Activated CD8-positive, alpha-beta memory T cell treated with anti-CD3 and anti-CD28 coated beads, Interleukin-2, amount 50 U/mL, for 4 hours (primary cell): ENCODE results near the gene CACNA1C.
A peak's percentile ranks its signal among the peaks of the same experiment; 100 is the strongest.

ENCODE experiments used
- DNase-seq: peaks from one replicate; pipeline ENCODE4 v3.0.0-alpha.2; 2020

Gene CACNA1C

GRCh38 chr12:2285462-2285861, 232.7 kb downstream of the CACNA1C start:
- no peak for DNase-seq

- no peak for DNase-seq
Measured at GRCh38 chr12:2286047-2286446, 233.3 kb downstream of the CACNA1C start.

- DNase-seq = no peak
Measured at GRCh38 chr12:2286461-2287131, 233.8 kb downstream of the CACNA1C start.

- no peak for DNase-seq
Measured at GRCh38 chr12:2287151-2287550, 234.4 kb downstream of the CACNA1C start.

GRCh38 chr12:2287589-2287988, 234.8 kb downstream of the CACNA1C start:
- no peak for DNase-seq

- DNase-seq = no peak
Measured at GRCh38 chr12:2288001-2288400, 235.2 kb downstream of the CACNA1C start.

GRCh38 chr12:2288471-2288870, 235.7 kb downstream of the CACNA1C start:
- no peak for DNase-seq

GRCh38 chr12:2288875-2289274, 236.1 kb downstream of the CACNA1C start:
- no peak for DNase-seq

GRCh38 chr12:2289525-2289924, 236.7 kb downstream of the CACNA1C start:
- no peak for DNase-seq

GRCh38 chr12:2290091-2290490, 237.3 kb downstream of the CACNA1C start:
- no peak for DNase-seq

- no peak for DNase-seq
Measured at GRCh38 chr12:2290516-2291065, 237.8 kb downstream of the CACNA1C start.

GRCh38 chr12:2291182-2291832, 238.5 kb downstream of the CACNA1C start:
- peak; percentile 25 for DNase-seq

- DNase-seq = no peak
Measured at GRCh38 chr12:2291947-2292346, 239.2 kb downstream of the CACNA1C start.

- DNase-seq = no peak
Measured at GRCh38 chr12:2292560-2292959, 239.8 kb downstream of the CACNA1C start.

- no peak for DNase-seq
Measured at GRCh38 chr12:2294651-2295475, 242.1 kb downstream of the CACNA1C start.

- no peak for DNase-seq
Measured at GRCh38 chr12:2295941-2296461, 243.2 kb downstream of the CACNA1C start.

- DNase-seq = no peak
Measured at GRCh38 chr12:2297004-2297403, 244.2 kb downstream of the CACNA1C start.

GRCh38 chr12:2297658-2298057, 244.9 kb downstream of the CACNA1C start:
- no peak for DNase-seq

- DNase-seq = no peak
Measured at GRCh38 chr12:2298556-2299200, 245.9 kb downstream of the CACNA1C start.

GRCh38 chr12:2299206-2299605, 246.4 kb downstream of the CACNA1C start:
- DNase-seq = no peak

GRCh38 chr12:2300168-2300567, 247.4 kb downstream of the CACNA1C start:
- DNase-seq = no peak

- no peak for DNase-seq
Measured at GRCh38 chr12:2300886-2301285, 248.1 kb downstream of the CACNA1C start.
